A549 (cell line): ENCODE data around the gene CHTOP. TPM values are rescaled to one million over a fixed set of nuclear protein-coding genes. Genes with fewer than 3 reads are reported as not detected.

ENCODE experiments used
- ATAC-seq, 2 experiments: fragments of 200-7000 bp in 1 of 2; fragments of >200 bp in 1 of 2; cut with Nextera tagmentation in 1 of 2; cut with Tn5 transposase in 1 of 2; 3 replicates each; pipeline versions ENCODE4 v1.8.0 to v1.9.1; 2018 to 2020; ENCODE audit warnings: mild to moderate bottlenecking in 1 of 2, moderate library complexity in 1 of 2
- CTCF ChIA-PET: fragments of 300-600 bp; sonication (Branson Sonifier 250); formaldehyde crosslinking; extraction: SDS; loops from one replicate; lab custom pipeline; 2021; ENCODE audit warnings: antibody characterized with exemption, inconsistent platforms; lab: Yijun Ruan, JAX
- POLR2A ChIA-PET: fragments of 350-600 bp; formaldehyde crosslinking; extraction: SDS; loops from one replicate; lab custom pipeline; 2021; ENCODE audit warnings: antibody characterized with exemption, inconsistent platforms; lab: Yijun Ruan, JAX
- DNase-seq, 2 experiments: peaks; one replicate each; pipeline versions ENCODE4 v3.0.0 to v3.0.0-alpha.2; 2011 to 2016; ENCODE audit warnings: low read depth in 1 of 2, low spot score in 1 of 2
- FAIRE-seq: peaks from 2 replicates; lab custom pipeline; 2011; peaks lifted over from hg19 to GRCh38; lab: Jason Lieb, UNC
- H3K27ac ChIP-seq, 2 experiments: fragments of >200 bp; sonication (Bioruptor Twin); formaldehyde crosslinking; 3 replicates each; pipeline ENCODE4 v1.5.1; 2016 to 2017
- H3K4me1 ChIP-seq: fragments of >200 bp; sonication (Bioruptor Twin); formaldehyde crosslinking; 3 replicates; pipeline ENCODE4 v1.6.1; 2016
- H3K4me2 ChIP-seq: fragments of >200 bp; sonication (Bioruptor Twin); formaldehyde crosslinking; 3 replicates; pipeline ENCODE4 v1.6.1; 2016
- H3K4me3 ChIP-seq: fragments of >200 bp; sonication (Bioruptor Twin); formaldehyde crosslinking; 3 replicates; pipeline ENCODE4 v1.5.1; 2016
- H3K9me3 ChIP-seq: fragments of >200 bp; sonication (Bioruptor Twin); formaldehyde crosslinking; 3 replicates; pipeline ENCODE4 v1.6.1; 2016
- BHLHE40 ChIP-seq: IDR thresholded peaks from 2 replicates; pipeline ENCODE4 v1.6.1; 2012; ENCODE audit warnings: low read depth, low read length, inconsistent platforms
- CBX8 ChIP-seq: fragments of 200-600 bp; sonication (generic); IDR thresholded peaks from 2 replicates; pipeline ENCODE4 v1.6.1; 2016
- EHF ChIP-seq: fragments of 250-450 bp; sonication (Bioruptor Pico); IDR thresholded peaks from 2 replicates; pipeline ENCODE4 v1.5.0; 2020; ENCODE audit warnings: mild to moderate bottlenecking
- EHMT2 ChIP-seq: fragments of 200-600 bp; sonication (generic); IDR thresholded peaks from 2 replicates; pipeline ENCODE4 v1.6.1; 2016; ENCODE audit warnings: antibody characterized with exemption, low read depth, mild to moderate bottlenecking, moderate library complexity
- ESRRA ChIP-seq: fragments of 150-350 bp; IDR thresholded peaks from 2 replicates; pipeline ENCODE4 v1.6.1; 2014; ENCODE audit warnings: mild to moderate bottlenecking, low read length, borderline replicate concordance
- FOSL2 ChIP-seq, 2 experiments: fragments of 450-650 bp in 1 of 2; fragments of >200 bp in 1 of 2; sonication (Bioruptor Twin) in 1 of 2; formaldehyde crosslinking; IDR thresholded peaks; 2 replicates each; pipeline versions ENCODE4 v1.5.0 to v1.6.1; 2016 to 2020; ENCODE audit warnings: mild to moderate bottlenecking in 1 of 2, moderate library complexity in 1 of 2
- GATA3 ChIP-seq: IDR thresholded peaks from 2 replicates; pipeline ENCODE4 v1.6.1; 2012; ENCODE audit warnings: borderline replicate concordance
- HOXA7 ChIP-seq: fragments of 250-450 bp; sonication (Bioruptor Pico); IDR thresholded peaks from 2 replicates; pipeline ENCODE4 v1.5.0; 2020; ENCODE audit warnings: mild to moderate bottlenecking, moderate library complexity
- JUN ChIP-seq, 2 experiments: fragments of >200 bp; sonication (Bioruptor Twin); formaldehyde crosslinking; IDR thresholded peaks; 2 replicates in 1 of 2; 3 replicates in 1 of 2; pipeline ENCODE4 v1.6.1; 2016 to 2017
- JUNB ChIP-seq: fragments of >200 bp; sonication (Bioruptor Twin); formaldehyde crosslinking; IDR thresholded peaks from 2 replicates; pipeline ENCODE4 v1.6.1; 2016
- MYC ChIP-seq: IDR thresholded peaks from 2 replicates; pipeline ENCODE4 v1.6.1; 2012; ENCODE audit warnings: mild to moderate bottlenecking, inconsistent platforms, low read length, improper control_type of control experiment, borderline replicate concordance
- PBX3 ChIP-seq: IDR thresholded peaks from 2 replicates; pipeline ENCODE4 v1.6.1; 2012
- RCOR1 ChIP-seq: fragments of 150-350 bp; IDR thresholded peaks from 2 replicates; pipeline ENCODE4 v1.6.1; 2014; ENCODE audit warnings: antibody characterized with exemption, low read length, low read depth
- SREBF2 ChIP-seq: fragments of 450-650 bp; IDR thresholded peaks from 2 replicates; pipeline ENCODE4 v1.6.1; 2014; ENCODE audit warnings: mild to moderate bottlenecking, moderate library complexity
- ZC3H11A ChIP-seq: fragments of 450-650 bp; IDR thresholded peaks from 2 replicates; pipeline ENCODE4 v1.6.1; 2014; ENCODE audit warnings: antibody characterized with exemption, mild to moderate bottlenecking
- WGBS: methylation state at CpG from one replicate; pipeline ENCODE4 v1.1.6; 2017; ENCODE audit errors: missing lambda C conversion rate; 5-methylcytosine and 5-hydroxymethylcytosine counted together
- polyA plus RNA-seq, 4 experiments: library from polyadenylated mRNA; depleted of rRNA in 3 of 4; stranded (reverse); fragments of >200 nt; fragmentation: RNase III in 1 of 4; extraction: RNeasy Plus Mini Kit Qiagen cat#74134 plus additional on column Dnase treatment in 1 of 4; gene quantifications; 2 replicates in 3 of 4; 3 replicates in 1 of 4; pipeline ENCODE4 v1.2.3, GENCODE V29; 2011 to 2017
- TF ChIP-seq, protein P1 (sequence below): fragments of 250-450 bp; sonication (Bioruptor Pico); IDR thresholded peaks from 2 replicates; pipeline ENCODE4 v1.5.0; 2020; ENCODE audit warnings: low read depth, mild to moderate bottlenecking, moderate library complexity
- TF ChIP-seq, protein P2 (sequence below): IDR thresholded peaks from 2 replicates; pipeline ENCODE4 v1.6.1; 2012
- TF ChIP-seq, protein P3 (sequence below): fragments of 250-450 bp; sonication (Bioruptor Pico); IDR thresholded peaks from 2 replicates; pipeline ENCODE4 v1.5.0; 2021; ENCODE audit warnings: mild to moderate bottlenecking, moderate library complexity, borderline replicate concordance
- TF ChIP-seq, protein P4 (sequence below): fragments of 200-600 bp; sonication (generic); IDR thresholded peaks from 2 replicates; pipeline ENCODE4 v1.6.1; 2016; ENCODE audit warnings: antibody characterized with exemption, mild to moderate bottlenecking, moderate library complexity

The CHTOP gene
- polyA plus RNA-seq, 2 of the 4 experiments (the other 2 are of a cell fraction): 79.2 to 98.1 TPM

DNA sequence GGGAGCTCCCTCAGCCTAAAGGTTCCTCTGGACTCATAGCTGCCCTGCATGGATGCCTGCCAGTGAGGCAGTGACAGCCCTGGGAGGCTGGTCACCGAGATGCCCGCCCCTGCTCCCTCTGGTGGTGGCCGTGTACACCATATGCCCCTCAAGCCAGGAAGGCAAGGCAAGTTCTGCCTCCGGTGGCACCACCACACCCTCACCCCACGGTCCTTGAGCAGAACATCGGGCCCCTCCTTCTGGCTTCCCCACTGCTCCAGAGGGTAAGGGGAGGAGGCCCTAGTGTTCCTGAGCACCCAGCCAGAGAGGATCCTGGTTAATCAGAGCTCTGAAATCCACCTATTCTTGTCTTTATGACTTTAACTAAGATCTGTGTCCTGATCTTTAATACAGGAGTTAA is 16.2 kb upstream of the CHTOP start:
- Histone ChIP-seq H3K4me1 (peaks cover 27% of the 10 kb centered on the region), H3K4me2 (no peak overlapping the region), H3K9me3 (no peaks in the 10 kb centered on the region), H3K4me3 (no peak overlapping the region), H3K27ac (no peak overlapping the region)
- POLR2A ChIA-PET: interaction anchor here (2.8 kb wide), 1 partner anchor 10 kb away, joined by 13 read pairs; the partner anchor contains the start of genes S100A1 and S100A13
- TF ChIP-seq JUN (IDR thresholded peaks at IDR 0.05): no peak
- ATAC-seq (no peak), FAIRE-seq (no peak), DNase-seq (no peak)
- WGBS: 77% methylated on average over 6 of the region's 6 CpGs
- CTCF ChIA-PET: interaction anchor here (1.1 to 18.3 kb wide), 4 partner anchors 10 to 82 kb away, joined by 3 to 253 read pairs (median 61); partner anchors contain the start of genes S100A1, S100A13 and S100A6

GRCh38 chr1:153619171-153619570 is 14.7 kb upstream of the CHTOP start:
- ChIA-PET POLR2A (interaction anchor here (0.9 kb wide), 1 partner anchor 8 kb away, joined by 5 read pairs; the partner anchor contains the start of gene S100A13), CTCF (interaction anchor here (0.6 to 18.3 kb wide), 7 partner anchors 9 to 124 kb away, joined by 3 to 253 read pairs (median 4); partner anchors contain the start of genes S100A1, S100A13 and S100A6)
- no peak overlapping the region for H3K27ac ChIP-seq
- no peak overlapping the region for H3K4me3 ChIP-seq
- H3K4me1 ChIP-seq: peaks cover 15% of the 10 kb centered on the region
- H3K4me2 ChIP-seq: no peak overlapping the region
- no peak for ATAC-seq
- H3K9me3 ChIP-seq: no peaks in the 10 kb centered on the region
- WGBS: 97% methylated on average over 6 of the region's 6 CpGs
- no peak for FAIRE-seq
- DNase-seq: no peak
- TF ChIP-seq ESRRA (no peak), SREBF2 (no peak), CBX8 (no peak), HOXA7 (CRISPR knock-in tag) (no peak), BHLHE40 (no peak), FOSL2 (IDR thresholded peaks at IDR 0.05) (no peak), FOSL2 (CRISPR knock-in tag; IDR thresholded peaks at IDR 0.05) (no peak), RCOR1 (no peak)
- TF ChIP-seq, protein P1, sequence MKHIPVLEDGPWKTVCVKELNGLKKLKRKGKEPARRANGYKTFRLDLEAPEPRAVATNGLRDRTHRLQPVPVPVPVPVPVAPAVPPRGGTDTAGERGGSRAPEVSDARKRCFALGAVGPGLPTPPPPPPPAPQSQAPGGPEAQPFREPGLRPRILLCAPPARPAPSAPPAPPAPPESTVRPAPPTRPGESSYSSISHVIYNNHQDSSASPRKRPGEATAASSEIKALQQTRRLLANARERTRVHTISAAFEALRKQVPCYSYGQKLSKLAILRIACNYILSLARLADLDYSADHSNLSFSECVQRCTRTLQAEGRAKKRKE (CRISPR knock-in tag): no peak
- TF ChIP-seq, protein P2, sequence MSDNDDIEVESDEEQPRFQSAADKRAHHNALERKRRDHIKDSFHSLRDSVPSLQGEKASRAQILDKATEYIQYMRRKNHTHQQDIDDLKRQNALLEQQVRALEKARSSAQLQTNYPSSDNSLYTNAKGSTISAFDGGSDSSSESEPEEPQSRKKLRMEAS: no peak
- TF ChIP-seq, protein P3, sequence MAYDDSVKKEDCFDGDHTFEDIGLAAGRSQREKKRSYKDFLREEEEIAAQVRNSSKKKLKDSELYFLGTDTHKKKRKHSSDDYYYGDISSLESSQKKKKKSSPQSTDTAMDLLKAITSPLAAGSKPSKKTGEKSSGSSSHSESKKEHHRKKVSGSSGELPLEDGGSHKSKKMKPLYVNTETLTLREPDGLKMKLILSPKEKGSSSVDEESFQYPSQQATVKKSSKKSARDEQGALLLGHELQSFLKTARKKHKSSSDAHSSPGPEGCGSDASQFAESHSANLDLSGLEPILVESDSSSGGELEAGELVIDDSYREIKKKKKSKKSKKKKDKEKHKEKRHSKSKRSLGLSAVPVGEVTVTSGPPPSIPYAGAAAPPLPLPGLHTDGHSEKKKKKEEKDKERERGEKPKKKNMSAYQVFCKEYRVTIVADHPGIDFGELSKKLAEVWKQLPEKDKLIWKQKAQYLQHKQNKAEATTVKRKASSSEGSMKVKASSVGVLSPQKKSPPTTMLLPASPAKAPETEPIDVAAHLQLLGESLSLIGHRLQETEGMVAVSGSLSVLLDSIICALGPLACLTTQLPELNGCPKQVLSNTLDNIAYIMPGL (CRISPR knock-in tag): no peak

DNA sequence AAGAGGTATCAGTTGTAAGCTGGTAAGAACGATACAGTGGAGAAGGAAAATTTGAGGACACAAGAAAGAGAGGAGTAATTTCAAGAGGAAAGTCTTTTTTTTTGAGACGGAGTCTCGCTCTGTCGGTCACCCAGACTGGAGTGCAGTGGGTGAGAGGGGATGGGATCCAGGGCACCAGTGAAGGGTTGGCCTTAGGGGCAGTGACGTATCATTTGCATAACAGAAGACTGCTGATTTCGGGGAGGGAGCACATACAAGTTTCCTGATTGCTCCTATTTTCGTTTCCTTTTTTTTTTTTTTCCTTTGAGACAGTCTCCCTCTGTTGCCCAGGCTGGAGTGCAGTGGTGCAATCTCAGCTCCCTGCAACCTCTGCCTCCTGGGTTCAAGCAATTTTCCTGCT is 10.8 kb upstream of the CHTOP start:
- H3K4me3 ChIP-seq: no peak overlapping the region
- H3K27ac ChIP-seq: no peak overlapping the region
- ATAC-seq (no peak), FAIRE-seq (no peak)
- H3K4me2 ChIP-seq: no peak overlapping the region
- CTCF ChIA-PET: interaction anchor here (0.9 to 18.3 kb wide), 7 partner anchors 8 to 113 kb away, joined by 3 to 253 read pairs (median 4); partner anchors contain the start of gene CHTOP
- TF ChIP-seq MYC: no peak
- no peak for TF ChIP-seq JUNB
- no peak for TF ChIP-seq EHMT2
- TF ChIP-seq, protein P4, sequence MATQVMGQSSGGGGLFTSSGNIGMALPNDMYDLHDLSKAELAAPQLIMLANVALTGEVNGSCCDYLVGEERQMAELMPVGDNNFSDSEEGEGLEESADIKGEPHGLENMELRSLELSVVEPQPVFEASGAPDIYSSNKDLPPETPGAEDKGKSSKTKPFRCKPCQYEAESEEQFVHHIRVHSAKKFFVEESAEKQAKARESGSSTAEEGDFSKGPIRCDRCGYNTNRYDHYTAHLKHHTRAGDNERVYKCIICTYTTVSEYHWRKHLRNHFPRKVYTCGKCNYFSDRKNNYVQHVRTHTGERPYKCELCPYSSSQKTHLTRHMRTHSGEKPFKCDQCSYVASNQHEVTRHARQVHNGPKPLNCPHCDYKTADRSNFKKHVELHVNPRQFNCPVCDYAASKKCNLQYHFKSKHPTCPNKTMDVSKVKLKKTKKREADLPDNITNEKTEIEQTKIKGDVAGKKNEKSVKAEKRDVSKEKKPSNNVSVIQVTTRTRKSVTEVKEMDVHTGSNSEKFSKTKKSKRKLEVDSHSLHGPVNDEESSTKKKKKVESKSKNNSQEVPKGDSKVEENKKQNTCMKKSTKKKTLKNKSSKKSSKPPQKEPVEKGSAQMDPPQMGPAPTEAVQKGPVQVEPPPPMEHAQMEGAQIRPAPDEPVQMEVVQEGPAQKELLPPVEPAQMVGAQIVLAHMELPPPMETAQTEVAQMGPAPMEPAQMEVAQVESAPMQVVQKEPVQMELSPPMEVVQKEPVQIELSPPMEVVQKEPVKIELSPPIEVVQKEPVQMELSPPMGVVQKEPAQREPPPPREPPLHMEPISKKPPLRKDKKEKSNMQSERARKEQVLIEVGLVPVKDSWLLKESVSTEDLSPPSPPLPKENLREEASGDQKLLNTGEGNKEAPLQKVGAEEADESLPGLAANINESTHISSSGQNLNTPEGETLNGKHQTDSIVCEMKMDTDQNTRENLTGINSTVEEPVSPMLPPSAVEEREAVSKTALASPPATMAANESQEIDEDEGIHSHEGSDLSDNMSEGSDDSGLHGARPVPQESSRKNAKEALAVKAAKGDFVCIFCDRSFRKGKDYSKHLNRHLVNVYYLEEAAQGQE: no peak
- TF ChIP-seq GATA3: no peak
- no peak for TF ChIP-seq ZC3H11A
- no peak for TF ChIP-seq EHF (CRISPR knock-in tag)
- TF ChIP-seq PBX3: no peak
- no peak for TF ChIP-seq FOSL2 (IDR thresholded peaks at IDR 0.05)
- no peak for TF ChIP-seq FOSL2 (CRISPR knock-in tag; IDR thresholded peaks at IDR 0.05)
- TF ChIP-seq, all 56 proteins: peak for 0
- no peak for DNase-seq
- peaks cover 16% of the 10 kb centered on the region for H3K4me1 ChIP-seq
- POLR2A ChIA-PET: interaction anchor here (2.0 kb wide), 1 partner anchor 11 kb away, joined by 9 read pairs; the partner anchor contains the start of gene CHTOP
- 81% methylated on average over 7 of the region's 7 CpGs for WGBS
- no peaks in the 10 kb centered on the region for H3K9me3 ChIP-seq
